Measurements from ENCODE around the gene MGMT.

DNA sequence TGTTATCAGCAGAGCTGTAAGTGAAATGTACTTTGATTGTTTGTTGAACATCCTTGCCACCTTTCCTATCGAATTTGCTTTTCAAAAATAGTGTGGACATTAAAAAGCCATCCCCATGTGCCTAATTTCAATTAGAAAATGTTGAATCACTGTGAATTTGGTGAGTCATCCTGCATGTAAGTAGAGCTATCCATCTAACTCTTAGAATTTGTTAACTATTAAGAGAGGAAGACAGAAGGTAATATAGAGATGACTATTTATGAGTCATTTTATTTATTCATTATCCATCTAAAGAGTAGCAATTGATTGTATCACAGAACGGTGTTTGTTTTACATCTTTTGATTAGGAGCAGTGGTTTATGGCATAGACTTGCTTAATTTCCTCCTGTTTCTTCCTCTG, 154.7 kb downstream of the MGMT start:
- TF ChIP-seq, protein P1, sequence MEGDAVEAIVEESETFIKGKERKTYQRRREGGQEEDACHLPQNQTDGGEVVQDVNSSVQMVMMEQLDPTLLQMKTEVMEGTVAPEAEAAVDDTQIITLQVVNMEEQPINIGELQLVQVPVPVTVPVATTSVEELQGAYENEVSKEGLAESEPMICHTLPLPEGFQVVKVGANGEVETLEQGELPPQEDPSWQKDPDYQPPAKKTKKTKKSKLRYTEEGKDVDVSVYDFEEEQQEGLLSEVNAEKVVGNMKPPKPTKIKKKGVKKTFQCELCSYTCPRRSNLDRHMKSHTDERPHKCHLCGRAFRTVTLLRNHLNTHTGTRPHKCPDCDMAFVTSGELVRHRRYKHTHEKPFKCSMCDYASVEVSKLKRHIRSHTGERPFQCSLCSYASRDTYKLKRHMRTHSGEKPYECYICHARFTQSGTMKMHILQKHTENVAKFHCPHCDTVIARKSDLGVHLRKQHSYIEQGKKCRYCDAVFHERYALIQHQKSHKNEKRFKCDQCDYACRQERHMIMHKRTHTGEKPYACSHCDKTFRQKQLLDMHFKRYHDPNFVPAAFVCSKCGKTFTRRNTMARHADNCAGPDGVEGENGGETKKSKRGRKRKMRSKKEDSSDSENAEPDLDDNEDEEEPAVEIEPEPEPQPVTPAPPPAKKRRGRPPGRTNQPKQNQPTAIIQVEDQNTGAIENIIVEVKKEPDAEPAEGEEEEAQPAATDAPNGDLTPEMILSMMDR (IDR thresholded peaks at IDR 0.05) = no peak
- no peak for TF ChIP-seq POLR2A (IDR thresholded peaks at IDR 0.05)

All from ovary (tissue), 3 donors.